ENCODE measurements around the gene ASPDH. TPM values are rescaled to one million over a fixed set of nuclear protein-coding genes. Genes with fewer than 3 reads are reported as not detected.
A peak's percentile ranks its signal among the peaks of the same experiment; 100 is the strongest.

Gene ASPDH
- total RNA-seq, 1 experiment from 2014 or later = not detected

DNA sequence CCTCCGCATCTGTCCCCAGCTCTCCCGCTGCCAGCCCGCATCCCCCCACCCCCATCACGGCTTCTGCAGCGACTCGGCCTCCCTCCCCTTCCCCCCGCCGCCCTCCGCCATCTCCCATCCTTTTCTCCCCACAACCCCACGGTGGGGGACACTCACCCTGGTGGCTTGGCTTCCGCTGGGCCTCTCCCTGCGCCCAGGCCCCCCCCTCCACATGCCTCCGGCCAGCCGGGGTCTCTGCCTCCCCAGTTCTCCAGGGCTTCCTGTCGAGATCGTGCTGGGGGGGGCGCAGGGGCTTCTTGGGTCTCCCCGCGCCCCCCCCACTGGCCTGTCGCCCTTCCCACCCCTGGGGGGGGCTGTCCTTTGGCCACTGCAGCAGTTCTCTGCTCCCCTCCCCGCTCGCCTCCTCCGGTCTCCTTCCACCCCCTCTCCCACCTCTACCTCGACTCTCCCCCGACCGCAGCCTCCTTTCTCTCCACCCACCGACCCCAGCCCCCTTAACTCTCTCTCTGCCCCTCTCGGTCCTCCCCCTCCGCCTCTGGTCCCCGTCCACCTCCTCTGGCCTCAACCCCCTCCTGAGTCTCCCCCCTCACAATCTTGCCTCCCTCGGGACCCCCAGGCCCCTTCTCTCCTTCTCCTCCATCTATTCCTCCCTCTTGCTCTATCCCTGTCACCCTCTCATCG is 37.5 kb upstream of the ASPDH start:
- no peaks in the 10 kb centered on the region for H3K36me3 Mint-ChIP-seq
- CTCF ChIA-PET = interaction anchor here (0.6 to 1.7 kb wide), 3 partner anchors 14 to 543 kb away, joined by 3 to 10 read pairs (median 4); no protein-coding TSS in a partner anchor
- no peak overlapping the region for H3K27ac Mint-ChIP-seq
- no peak for DNase-seq (ENCODE audit: low spot score)
- peaks cover 62% of the 10 kb centered on the region for H3K27me3 Mint-ChIP-seq (ENCODE audit: low read depth)
- peaks cover 27% of the 10 kb centered on the region for H3K4me1 Mint-ChIP-seq
- TF ChIP-seq ESRRA (CRISPR knock-in tag; IDR thresholded peaks at IDR 0.05; ENCODE audit: borderline replicate concordance) (no peak), ZNF219 (CRISPR knock-in tag; IDR thresholded peaks at IDR 0.05; ENCODE audit: borderline replicate concordance) (no peak), FOXP1 (CRISPR knock-in tag; IDR thresholded peaks at IDR 0.05; ENCODE audit: borderline replicate concordance) (no peak), ZNF671 (CRISPR knock-in tag; IDR thresholded peaks at IDR 0.05) (no peak), KAT7 (CRISPR knock-in tag; IDR thresholded peaks at IDR 0.05; ENCODE audit: borderline replicate concordance) (no peak), ZNF281 (CRISPR knock-in tag; IDR thresholded peaks at IDR 0.05) (no peak), SMAD4 (CRISPR knock-in tag; IDR thresholded peaks at IDR 0.05) (no peak), E2F5 (CRISPR knock-in tag; IDR thresholded peaks at IDR 0.05) (no peak), ZNF317 (CRISPR knock-in tag; IDR thresholded peaks at IDR 0.05; ENCODE audit: borderline replicate concordance, low read depth) (no peak), TEAD1 (CRISPR knock-in tag; IDR thresholded peaks at IDR 0.05) (no peak), ZNF423 (CRISPR knock-in tag; IDR thresholded peaks at IDR 0.05) (no peak), ZNF396 (CRISPR knock-in tag; IDR thresholded peaks at IDR 0.05; ENCODE audit: borderline replicate concordance) (no peak), FOXJ3 (CRISPR knock-in tag; IDR thresholded peaks at IDR 0.05; ENCODE audit: borderline replicate concordance) (no peak), ZNF138 (CRISPR knock-in tag; conservative IDR thresholded peaks at IDR 0.05) (no peak), TP53 (CRISPR knock-in tag; IDR thresholded peaks at IDR 0.05) (no peak), CREB1 (CRISPR knock-in tag; IDR thresholded peaks at IDR 0.05) (no peak), ZNF263 (CRISPR knock-in tag; IDR thresholded peaks at IDR 0.05; ENCODE audit: low read depth) (no peak)
- TF ChIP-seq, protein P1, sequence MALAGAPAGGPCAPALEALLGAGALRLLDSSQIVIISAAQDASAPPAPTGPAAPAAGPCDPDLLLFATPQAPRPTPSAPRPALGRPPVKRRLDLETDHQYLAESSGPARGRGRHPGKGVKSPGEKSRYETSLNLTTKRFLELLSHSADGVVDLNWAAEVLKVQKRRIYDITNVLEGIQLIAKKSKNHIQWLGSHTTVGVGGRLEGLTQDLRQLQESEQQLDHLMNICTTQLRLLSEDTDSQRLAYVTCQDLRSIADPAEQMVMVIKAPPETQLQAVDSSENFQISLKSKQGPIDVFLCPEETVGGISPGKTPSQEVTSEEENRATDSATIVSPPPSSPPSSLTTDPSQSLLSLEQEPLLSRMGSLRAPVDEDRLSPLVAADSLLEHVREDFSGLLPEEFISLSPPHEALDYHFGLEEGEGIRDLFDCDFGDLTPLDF (CRISPR knock-in tag; IDR thresholded peaks at IDR 0.05) = no peak
- TF ChIP-seq, protein P2, sequence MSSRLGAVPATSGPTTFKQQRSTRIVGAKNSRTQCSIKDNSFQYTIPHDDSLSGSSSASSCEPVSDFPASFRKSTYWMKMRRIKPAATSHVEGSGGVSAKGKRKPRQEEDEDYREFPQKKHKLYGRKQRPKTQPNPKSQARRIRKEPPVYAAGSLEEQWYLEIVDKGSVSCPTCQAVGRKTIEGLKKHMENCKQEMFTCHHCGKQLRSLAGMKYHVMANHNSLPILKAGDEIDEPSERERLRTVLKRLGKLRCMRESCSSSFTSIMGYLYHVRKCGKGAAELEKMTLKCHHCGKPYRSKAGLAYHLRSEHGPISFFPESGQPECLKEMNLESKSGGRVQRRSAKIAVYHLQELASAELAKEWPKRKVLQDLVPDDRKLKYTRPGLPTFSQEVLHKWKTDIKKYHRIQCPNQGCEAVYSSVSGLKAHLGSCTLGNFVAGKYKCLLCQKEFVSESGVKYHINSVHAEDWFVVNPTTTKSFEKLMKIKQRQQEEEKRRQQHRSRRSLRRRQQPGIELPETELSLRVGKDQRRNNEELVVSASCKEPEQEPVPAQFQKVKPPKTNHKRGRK (CRISPR knock-in tag; IDR thresholded peaks at IDR 0.05; ENCODE audit: borderline replicate concordance) = no peak
- TF ChIP-seq, protein P3, sequence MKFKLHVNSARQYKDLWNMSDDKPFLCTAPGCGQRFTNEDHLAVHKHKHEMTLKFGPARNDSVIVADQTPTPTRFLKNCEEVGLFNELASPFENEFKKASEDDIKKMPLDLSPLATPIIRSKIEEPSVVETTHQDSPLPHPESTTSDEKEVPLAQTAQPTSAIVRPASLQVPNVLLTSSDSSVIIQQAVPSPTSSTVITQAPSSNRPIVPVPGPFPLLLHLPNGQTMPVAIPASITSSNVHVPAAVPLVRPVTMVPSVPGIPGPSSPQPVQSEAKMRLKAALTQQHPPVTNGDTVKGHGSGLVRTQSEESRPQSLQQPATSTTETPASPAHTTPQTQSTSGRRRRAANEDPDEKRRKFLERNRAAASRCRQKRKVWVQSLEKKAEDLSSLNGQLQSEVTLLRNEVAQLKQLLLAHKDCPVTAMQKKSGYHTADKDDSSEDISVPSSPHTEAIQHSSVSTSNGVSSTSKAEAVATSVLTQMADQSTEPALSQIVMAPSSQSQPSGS (CRISPR knock-in tag; IDR thresholded peaks at IDR 0.05; ENCODE audit: borderline replicate concordance, low read depth) = no peak
- ATAC-seq = no peak
- H3K9me3 Mint-ChIP-seq = no peaks in the 10 kb centered on the region
- peak overlapping the region; percentile 91 for H3K4me3 Mint-ChIP-seq
- POLR2A ChIA-PET = no interaction called here

Measured in WTC11 (cell line).